Left kidney (tissue), 2 donors: ENCODE results near the gene TMC2. TPM values are rescaled to one million over a fixed set of nuclear protein-coding genes. Genes with fewer than 3 reads are reported as not detected.

Experiments used
- DNase-seq: peaks from one replicate; pipeline ENCODE4 v3.0.0-alpha.2; 2013
- polyA plus RNA-seq: library from polyadenylated mRNA; unstranded; fragments of 120-200 nt; gene quantifications from one replicate; pipeline ENCODE4 v1.2.1, GENCODE V29; 2013; ENCODE audit not compliant: insufficient read length

The TMC2 gene
- polyA plus RNA-seq, 1 donor = 0.50 TPM

- DNase-seq = no peak
Measured at GRCh38 chr20:2593756-2594155, 57.4 kb downstream of the TMC2 start.

DNA sequence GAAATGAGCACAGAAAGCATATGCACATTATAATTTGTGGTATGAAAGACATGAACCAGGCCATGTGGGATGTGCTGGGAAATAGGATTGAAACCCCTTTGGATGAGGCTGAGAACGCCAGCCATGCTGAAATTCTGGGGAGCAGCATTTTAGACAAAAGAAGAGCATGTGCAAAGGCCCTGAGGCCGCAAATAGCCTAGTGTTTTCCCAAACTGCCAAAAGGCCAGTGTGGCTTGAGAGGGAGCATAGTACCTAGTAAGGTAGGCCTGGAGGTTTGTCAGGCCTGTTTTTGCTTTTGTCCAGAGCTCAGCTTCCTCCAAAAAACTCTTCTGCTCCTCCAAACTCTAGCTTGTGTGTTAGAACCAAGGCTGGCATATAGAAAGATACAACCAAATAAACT lies 58.7 kb downstream of the TMC2 start:
- no peak for DNase-seq

DNA sequence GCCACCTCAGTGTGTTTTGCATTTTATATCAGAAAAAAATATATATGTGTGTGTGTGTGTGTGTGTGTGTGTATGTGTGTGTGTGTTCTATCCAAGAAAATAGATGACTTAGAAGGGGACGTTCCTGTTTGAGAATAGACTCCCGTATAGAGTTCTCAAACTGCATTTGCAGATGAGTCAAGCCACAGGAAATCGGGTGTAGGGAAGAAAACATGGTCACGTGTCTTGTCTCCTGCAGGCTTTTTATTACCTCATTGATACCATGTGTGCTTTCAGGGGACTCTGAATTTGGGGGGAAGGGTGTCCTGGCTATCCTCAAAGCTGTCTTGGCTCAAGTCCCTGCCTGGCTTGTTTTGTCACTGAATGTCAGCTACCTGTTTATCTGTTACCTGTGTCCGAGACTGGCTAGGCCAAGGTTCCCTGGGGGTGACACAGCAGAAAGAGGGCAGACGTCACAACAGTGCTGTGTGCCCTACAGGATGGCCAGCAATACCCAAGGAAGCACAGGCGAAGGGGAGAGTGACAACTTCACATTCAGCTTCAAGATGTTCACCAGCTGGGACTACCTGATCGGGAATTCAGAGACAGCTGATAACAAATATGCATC lies 60.4 kb downstream of the TMC2 start:
- DNase-seq = no peak

GRCh38 chr20:2599288-2600006 lies 63.1 kb downstream of the TMC2 start:
- DNase-seq = peak; percentile 17

- DNase-seq = peak; percentile 11
Measured at GRCh38 chr20:2602046-2602735, 65.8 kb downstream of the TMC2 start.

- no peak for DNase-seq
Measured at GRCh38 chr20:2602746-2603145, 66.4 kb downstream of the TMC2 start.

- DNase-seq = no peak
Measured at GRCh38 chr20:2603816-2604505, 67.6 kb downstream of the TMC2 start.

DNA sequence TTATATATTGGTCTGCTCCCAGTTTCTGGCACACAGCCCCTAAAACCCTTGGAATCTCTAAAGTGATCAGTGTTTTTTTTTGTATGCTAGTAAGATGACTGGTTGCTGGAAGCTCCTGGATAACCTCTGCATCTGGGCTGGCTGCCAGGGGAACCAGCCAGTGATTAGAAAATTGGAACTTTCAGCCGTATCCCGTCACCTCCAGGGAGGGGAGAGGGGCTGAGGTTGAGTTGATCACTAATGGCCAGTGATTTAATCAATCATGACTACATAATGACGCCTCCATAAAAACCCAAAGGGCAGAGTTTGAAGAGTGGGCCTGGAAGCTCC lies 68.1 kb downstream of the TMC2 start:
- DNase-seq = no peak

DNA sequence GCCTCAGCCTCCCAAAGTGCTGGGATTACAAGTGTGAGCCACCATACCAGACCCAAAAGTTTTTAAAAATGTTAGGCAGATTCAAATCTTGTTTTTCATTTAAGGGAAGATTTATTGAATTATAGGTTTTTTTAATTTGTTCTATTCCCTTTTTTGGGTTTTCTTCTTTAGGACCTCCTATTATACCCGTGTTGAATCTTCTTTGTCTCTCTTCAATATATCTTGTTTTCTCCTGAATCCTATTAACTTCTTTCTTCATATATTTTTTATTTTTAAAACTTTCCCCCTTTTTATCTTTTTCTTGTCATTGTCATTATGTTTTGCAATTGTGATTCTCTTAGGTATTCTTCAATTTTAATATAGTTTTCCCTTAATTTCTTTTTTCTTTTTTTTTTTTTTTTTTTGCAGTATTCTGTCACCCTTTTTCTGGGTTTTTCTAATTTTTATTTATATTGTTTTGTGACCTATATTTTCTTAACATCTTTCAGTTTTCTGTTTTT lies 70.2 kb downstream of the TMC2 start:
- DNase-seq = no peak

- no peak for DNase-seq
Measured at GRCh38 chr20:2610326-2610725, 74.0 kb downstream of the TMC2 start.

DNA sequence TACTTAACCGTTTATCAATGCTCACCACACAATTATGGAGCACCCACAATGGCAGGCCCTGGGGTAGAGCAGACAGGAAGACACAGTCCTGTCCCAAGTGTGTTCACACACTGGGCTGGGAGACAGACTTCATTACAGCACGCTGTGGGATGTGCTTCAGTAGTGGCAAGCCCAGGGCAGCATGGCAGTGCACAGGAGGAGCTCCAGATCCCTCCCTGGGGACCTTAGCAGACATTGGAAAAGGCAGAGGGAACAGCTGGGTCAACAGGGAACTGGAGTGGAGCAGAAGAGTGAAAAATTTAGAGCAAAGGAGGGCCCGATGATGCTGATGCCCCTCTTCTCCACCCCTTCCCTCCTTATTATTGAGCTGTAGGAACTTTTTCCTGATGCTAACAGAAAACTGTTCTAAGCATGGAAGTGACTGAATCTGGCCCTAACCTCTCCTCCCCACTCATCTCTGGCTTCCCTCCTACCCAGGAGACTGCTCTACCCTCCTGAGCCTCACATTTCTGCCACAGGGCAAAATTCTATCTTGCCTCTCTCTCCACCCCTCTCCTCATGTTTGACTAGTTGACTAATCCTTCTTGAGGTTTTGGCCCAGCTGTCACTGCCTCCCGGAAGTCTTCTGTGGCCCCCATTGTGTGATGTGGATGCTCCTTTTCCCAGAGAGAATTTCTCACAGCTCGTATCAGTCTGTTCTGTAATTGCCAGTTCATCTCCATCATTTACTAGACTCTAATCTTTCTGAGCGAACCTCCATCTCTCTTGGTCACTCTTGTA lies 74.8 kb downstream of the TMC2 start:
- DNase-seq = no peak

GRCh38 chr20:2612073-2612472 lies 75.7 kb downstream of the TMC2 start:
- DNase-seq = no peak

- DNase-seq = no peak
Measured at GRCh38 chr20:2616634-2617033, 80.3 kb downstream of the TMC2 start.

DNA sequence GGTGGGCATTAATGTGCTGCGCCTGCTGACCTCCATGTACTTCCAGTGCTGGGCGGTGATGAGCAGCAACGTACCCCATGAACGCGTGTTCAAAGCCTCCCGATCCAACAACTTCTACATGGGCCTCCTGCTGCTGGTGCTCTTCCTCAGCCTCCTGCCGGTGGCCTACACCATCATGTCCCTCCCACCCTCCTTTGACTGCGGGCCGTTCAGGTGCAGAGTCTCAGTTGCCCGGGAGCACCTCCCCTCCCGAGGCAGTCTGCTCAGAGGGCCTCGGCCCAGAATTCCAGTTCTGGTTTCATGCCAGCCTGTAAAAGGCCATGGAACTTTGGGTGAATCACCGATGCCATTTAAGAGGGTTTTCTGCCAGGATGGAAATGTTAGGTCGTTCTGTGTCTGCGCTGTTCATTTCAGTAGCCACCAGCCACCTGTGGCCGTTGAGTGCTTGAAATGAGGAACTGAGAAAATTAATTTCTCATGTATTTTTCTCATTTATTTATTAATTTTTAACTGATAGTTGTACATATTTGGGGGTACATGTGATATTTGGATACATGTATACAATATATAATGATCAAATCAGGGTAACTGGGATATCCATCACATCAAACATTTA lies 80.8 kb downstream of the TMC2 start:
- DNase-seq = no peak

DNA sequence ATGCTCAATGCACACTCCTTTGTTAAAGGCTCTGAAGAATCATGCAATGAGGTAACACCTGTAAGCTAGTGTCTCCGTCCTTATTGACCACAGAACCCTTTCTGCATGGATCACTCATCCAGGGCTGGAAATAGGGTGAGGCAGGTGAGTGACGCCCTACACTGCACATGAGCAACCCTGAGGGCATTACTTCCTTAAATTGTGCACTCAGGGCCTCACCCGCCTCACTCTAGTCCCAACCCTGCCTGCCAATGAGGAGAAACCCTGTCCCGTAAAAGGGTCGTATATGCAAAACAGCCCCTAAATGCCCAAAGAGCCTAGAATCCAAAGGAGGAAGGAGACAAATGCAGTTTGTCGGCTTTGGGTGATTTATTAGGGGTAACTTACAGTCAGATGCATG lies 82.4 kb downstream of the TMC2 start:
- DNase-seq = no peak

GRCh38 chr20:2619337-2619736 lies 83.0 kb downstream of the TMC2 start:
- no peak for DNase-seq

DNA sequence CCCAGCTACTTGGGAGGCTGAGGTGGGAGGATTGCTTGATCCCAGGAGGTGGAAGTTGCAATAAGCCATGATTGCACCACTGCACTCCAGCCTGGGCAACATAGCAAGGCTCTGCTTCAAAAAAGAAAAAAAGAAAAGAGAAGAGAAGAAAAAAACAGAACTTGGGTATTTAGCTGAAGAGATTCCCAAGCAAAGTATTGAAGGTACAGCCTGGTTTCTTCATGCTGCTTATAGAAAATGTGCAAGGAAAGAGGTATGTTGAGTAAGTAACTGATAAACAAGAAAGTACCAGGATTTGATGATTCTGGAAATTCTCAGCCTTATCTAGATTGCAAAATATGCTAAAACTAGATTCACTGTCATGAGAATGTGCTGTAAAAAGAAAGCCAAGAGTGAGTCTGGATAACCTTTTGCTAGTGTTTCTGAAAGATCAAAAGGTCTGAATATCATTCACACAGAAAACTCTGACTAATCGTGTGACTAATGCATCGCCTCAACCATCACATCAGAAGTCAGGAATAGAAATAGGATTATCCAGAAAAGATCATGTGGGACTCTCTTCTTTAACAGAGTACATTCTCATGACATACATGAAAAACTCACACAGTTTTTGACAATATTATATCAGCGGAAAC lies 83.7 kb downstream of the TMC2 start:
- no peak for DNase-seq

- DNase-seq = no peak
Measured at GRCh38 chr20:2624190-2624589, 87.8 kb downstream of the TMC2 start.

GRCh38 chr20:2625062-2625461 lies 88.7 kb downstream of the TMC2 start:
- DNase-seq = no peak

- no peak for DNase-seq
Measured at GRCh38 chr20:2626853-2627541, 90.6 kb downstream of the TMC2 start.
